Activated CD8-positive, alpha-beta memory T cell treated with anti-CD3 and anti-CD28 coated beads for 1 hour (primary cell): ENCODE measurements around the gene ANAPC13.
A peak's percentile ranks its signal among the peaks of the same experiment; 100 is the strongest.

ENCODE experiments used
- DNase-seq, 2 donors: peaks; one replicate each; pipeline ENCODE4 v3.0.0-alpha.2; 2020; ENCODE audit warnings: low read depth in 1 of 2; ENCODE audit errors: extremely low read depth in 1 of 2

ANAPC13 gene

GRCh38 chr3:134483195-134483900 is 2.4 kb downstream of the ANAPC13 start:
- no peak for DNase-seq

- no peak for DNase-seq
Measured at GRCh38 chr3:134482622-134483021, 3.2 kb downstream of the ANAPC13 start.

GRCh38 chr3:134481166-134481565 is 4.6 kb downstream of the ANAPC13 start:
- no peak for DNase-seq

GRCh38 chr3:134480546-134480945 is 5.2 kb downstream of the ANAPC13 start:
- no peak for DNase-seq

- DNase-seq = no peak
Measured at GRCh38 chr3:134477938-134478337, 7.8 kb downstream of the ANAPC13 start.

DNA sequence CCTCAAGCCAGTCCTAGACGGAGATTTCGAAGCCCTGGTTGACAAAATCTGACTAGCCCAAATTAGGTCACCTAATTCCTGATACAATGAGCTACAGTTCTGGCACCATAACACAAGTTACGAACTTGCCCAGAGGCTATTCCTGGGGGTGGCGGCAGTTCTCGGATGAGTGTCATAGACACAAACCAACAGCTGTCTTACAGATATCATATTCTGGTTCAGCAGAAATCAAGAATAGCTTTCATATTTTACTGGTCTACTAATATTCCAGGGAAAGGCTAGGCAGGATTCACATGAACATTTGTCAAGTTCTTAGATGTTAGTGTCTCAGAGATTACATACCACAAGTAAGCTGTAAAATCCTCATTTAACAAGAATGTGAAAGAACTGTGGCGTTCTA is 8.8 kb downstream of the ANAPC13 start:
- DNase-seq = no peak

DNA sequence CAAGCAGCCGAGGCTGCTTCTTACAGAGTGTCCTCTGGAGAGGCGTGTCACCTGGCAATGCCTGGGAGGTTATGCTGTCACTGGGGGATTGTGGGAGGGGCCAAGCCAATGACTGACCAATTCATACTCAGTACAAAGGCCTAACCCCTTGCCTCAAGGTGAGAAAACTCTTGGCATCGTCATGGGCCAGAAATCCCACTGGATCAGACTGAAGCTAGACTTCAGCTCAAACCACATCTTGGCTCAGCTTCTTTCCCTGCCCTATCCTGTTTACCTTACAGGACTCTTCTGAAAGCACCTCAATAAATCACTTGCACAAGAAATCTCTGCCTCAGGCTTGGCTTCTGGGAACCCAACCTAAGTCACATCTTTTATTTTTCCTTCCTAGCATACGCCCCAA is 9.5 kb downstream of the ANAPC13 start:
- DNase-seq = no peak

DNA sequence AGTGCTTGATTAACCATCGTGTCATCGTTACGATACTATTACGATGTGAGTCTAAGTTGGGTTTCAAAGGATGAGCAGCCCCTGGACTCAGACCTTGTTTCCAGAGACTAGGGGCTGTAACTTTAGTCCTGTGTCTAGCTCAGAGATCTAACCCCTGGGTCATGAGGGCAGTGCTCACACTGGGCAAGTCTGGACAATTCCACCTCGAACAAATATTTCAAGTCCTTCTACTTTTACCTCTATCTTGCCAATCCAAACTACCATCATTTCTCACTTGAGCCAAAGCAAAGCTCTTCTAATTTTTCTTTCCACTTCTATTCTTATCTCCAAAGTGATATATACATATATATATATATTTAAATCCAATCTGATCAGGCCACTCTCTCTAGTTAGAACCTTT is 10.8 kb downstream of the ANAPC13 start:
- DNase-seq = no peak

DNA sequence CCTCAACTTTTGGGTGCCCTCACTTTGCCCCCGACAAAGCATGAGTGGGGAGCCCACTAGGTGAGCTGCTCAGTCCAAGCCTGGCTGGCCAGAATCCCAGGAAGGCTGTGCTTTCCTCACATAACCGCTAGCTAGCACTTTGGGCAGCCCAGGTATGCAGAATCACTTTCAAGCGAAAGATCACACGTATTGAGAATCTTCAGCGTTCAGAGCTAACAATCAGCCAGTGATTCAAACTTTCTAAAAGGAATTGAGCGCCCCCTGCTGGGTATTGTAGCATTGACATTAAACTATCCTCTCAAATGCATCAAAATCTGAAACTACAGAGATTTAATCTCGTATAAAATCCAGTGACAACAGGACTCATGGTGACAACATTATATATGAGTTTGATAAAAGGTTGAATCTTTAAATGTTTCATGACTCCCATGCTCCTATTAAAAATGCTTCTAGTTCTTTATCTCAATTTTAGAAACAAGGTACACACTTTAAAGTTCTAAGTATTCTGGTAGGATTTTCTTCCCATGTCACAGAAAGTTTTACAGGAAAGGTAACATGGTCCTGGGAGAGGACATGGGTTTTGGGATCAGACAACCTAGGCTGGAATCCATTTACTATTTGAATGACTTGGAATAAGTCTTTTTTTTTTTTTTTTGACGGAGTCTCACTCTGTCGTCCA is 11.8 kb downstream of the ANAPC13 start:
- DNase-seq = peak; percentile 48 to 70

DNA sequence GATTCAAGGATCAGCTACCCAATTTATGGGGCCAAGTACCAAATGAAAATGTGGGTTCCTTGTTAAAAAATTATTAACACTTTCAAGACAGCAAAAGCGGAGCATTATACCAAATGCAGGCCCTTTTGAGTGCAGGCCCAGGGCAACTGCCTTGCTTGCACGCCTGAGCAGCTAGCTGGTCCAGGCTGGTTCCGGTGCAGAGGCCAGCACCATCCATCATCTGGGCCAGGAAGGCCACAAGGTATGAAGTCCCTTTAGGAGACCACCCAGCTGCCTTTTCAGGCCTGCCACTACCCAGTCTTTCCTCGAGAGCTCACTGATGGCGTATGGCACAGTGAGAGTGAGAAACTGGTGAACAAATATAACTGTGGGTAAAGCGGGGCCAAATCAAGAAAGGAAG is 13.0 kb downstream of the ANAPC13 start:
- DNase-seq = no peak

DNA sequence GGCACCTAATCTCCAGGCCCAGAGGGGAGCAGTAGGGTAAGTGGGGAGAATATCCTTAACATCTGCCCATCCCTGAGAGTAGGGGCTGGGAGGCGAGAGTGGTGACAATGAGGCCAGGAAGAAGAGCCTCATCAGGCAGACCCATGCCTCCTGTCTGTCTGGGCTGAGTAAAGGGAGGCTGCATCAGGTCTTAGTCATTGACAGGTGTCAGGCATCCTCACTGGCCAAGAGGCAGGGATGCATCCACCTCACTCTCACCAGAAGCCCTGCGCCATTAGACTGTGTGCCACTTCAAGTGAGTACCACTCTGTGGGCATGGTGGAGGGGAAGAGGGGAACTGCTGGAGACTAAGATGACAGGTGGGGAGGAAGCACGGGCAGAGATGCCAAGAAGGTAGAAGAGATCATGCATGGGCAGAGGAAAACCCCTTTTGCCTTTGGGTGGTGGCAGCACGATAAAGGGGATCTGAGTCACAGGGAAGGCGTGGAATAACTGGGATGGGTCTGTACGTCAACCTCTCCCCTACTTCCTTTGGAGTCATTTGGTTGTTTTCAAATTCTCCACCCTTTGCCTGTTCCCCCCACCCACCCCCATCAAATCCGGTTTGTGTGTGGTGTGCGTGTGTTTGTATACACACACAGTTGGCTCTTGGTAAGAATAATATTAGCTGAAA is 14.1 kb downstream of the ANAPC13 start:
- DNase-seq = no peak

DNA sequence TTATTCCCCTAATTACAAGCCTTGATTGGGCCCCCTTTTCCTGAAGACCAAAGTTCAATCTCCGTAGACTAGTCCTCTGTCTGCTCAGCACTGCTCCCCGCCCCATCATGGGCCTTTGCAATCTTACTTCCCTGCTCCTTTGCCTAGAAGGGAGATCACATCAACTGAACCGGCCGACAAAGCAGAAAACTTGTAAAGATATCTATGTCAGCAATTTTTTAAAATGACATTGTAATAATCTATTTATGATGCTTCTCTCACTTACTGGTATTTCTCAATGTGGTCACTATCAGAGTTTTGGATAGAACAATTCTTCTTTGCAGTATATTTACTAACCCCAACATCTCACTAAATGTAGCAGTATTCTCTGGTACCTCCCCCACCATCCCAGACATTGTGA is 17.3 kb downstream of the ANAPC13 start:
- no peak for DNase-seq

DNA sequence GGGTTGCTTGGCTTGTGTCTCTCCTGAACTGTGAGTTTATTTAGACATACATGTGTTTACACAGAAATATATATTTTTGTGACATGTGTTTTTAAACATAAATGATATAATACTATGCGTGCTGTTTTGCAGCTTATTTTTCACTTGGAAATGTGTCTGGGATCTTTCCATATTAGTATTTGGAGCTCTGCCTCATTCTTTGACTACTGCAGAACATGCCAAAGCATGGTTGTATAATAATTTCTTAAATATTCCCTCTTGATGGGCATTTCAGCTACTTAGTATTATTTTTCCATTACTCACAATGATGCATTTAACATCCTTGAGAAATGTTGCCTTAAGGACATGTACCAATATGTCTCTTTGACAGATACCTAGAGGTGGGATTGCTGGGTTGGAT is 19.5 kb downstream of the ANAPC13 start:
- no peak for DNase-seq

- DNase-seq = no peak
Measured at GRCh38 chr3:134464689-134465365, 21.0 kb downstream of the ANAPC13 start.

DNA sequence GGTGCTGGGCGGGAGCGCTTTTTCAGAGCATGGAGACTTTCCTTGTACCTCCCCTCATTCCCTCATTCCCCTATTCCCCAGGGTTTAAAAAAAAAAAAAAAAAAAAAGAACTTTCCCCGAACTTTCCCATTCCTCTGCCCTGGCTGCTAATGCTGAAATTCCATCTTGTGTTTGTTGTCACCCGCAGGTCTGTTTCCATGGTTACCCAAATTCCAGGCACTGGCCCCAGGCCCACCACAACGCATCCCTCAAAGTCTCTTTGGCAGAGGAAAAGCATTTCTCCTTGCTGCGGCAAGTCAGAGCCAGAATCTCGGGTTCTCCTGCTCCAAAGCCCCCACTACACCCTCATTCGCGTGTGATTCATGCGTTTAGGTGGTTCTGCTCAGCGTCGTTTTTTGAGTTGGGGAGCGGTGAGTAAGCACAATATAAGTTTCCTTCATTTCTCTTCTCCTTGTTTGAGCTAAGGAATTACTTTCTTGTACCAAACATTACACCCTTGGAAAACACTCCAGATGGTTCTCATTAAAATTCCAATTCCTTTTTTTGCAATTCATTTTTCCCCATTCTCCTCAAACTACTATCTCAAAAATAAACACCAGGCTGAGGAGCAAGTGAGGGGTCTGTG is 21.6 kb downstream of the ANAPC13 start:
- no peak for DNase-seq

DNA sequence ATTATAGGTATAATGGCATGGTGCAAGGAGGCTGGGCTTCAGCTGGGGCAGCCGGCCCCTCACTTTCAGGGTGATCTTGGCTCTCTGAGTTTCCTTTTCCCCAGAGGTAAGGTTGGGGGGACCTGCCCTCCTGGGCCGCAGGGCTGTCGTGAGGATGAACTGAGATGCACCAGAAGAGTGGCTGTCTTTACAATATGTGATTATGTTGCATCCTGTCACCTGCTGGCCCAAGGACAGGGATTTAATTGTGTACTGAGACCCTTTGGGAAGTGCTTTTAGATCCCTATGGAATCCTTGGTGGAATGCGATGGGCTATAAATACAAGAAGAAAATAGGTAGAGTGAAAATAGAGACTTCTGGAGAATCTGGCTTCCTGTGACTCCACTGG is 22.1 kb downstream of the ANAPC13 start:
- DNase-seq = no peak

GRCh38 chr3:134462331-134462941 is 23.3 kb downstream of the ANAPC13 start:
- DNase-seq = no peak

DNA sequence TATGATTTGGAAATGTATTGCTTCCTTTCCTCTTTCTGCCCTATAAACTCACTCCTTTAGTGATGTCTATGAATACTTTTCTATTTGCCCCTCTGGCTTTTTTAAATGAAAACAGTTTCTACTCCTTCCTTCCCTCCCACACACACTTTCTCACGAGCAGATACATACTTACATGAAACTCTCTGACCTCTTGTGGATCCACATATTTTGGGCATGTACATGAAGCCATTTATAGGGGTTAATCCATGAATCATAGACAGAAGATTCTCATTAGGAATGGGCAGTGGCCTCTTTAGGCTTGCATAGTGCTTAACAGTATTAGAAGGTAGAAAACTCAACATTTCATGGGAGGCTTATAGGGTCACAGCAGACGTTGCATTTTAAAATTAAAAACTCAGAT is 24.8 kb downstream of the ANAPC13 start:
- DNase-seq = no peak

DNA sequence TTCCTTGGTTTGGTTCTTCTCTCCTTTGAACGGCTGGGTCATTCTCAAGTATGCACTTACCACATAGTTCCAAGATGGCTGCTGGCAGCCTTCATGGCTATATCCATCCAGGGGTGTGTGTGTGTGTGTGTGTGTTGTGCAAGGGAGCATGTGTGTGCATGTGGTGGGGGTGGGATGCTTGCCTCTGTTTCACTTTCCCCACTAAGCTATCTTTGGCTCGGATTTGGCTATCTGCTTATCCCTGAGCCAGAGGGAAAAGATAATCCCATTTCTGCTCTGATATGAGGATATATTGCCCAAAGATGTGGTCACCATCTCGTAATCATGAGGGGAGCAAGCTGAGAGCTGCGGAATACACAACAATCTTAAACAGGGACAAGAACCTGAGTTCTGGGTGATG is 26.2 kb downstream of the ANAPC13 start:
- no peak for DNase-seq

- DNase-seq = no peak
Measured at GRCh38 chr3:134458406-134458945, 27.3 kb downstream of the ANAPC13 start.
